ENCODE measurements around the gene RAPGEF3. TPM values are rescaled to one million over a fixed set of nuclear protein-coding genes. Genes with fewer than 3 reads are reported as not detected.

The RAPGEF3 gene
- polyA plus RNA-seq, 3 donors, result 0.08 to 2.5 (median 0.60) TPM

DNA sequence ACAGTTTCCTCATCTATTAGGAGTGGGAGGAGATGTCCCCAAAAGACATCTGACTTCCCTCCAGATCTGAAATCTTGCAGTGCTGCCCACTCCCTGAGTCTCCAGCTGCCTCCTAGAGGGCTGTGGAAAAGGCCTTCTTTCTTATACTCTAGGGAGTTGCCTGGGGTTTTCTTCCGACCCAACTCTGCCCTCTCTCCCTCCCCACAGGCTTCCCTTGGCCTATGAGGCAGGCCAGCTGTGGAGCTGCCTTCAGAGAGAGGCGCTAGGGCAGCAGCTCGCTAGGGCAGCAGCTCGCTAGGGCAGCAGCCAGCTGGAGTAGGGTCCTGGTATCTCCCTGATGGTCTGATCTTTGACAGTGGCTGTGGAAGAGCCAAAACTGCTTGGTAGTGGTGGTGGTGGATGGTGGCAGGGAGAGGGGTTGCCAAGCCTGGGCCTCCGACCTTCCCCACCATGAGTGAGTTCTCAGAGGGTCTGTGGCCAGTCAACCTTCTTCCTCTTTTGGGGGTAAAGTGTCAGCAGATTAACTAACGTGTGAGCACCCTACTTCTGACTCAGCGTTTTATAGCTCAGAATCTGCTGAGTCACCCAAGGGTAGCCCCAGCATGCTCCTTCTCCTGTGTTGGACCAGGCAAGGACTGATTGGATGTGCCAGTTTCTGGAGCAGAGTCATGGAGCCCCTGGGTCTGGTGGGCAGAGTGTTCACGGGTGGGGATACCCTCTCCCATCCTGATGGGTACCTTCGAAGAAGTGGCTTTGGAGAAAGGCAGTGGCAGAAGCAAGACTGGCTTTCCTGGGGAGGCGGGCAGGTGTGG, 16.6 kb upstream of the RAPGEF3 start:
- Histone ChIP-seq H4K20me1 (ENCODE audit: insufficient read depth, low read length) (peaks cover 55% of the 10 kb centered on the region), H3K4me1 (ENCODE audit: control insufficient read depth in 1 of 2, insufficient read depth in 2 of 2, low read length in 2 of 2) (peaks cover 56 to 60% of the 10 kb centered on the region in 2 donors), H3K9me3 (replicated peaks in 1 of 2; ENCODE audit: control insufficient read depth in 1 of 2, insufficient read depth in 1 of 2, low read length in 2 of 2) (no peaks in the 10 kb centered on the region), H3K4me2 (replicated peaks; ENCODE audit: extremely low read depth, low read length, poor library complexity, severe bottlenecking) (peak overlapping the region; percentile 9), H3K36me3 (replicated peaks in 1 of 2; ENCODE audit: control insufficient read depth in 1 of 2, insufficient read depth in 2 of 2, low read length in 2 of 2) (no peaks in the 10 kb centered on the region), H2AFZ (ENCODE audit: insufficient read depth, low read depth, low read length, poor library complexity, severe bottlenecking) (no peak overlapping the region), H3K79me2 (ENCODE audit: insufficient read depth, low read length) (peaks cover 9% of the 10 kb centered on the region), H3K9ac (ENCODE audit: insufficient read depth, low read length, poor library complexity, severe bottlenecking) (no peak overlapping the region), H3K27ac (ENCODE audit: low read depth in 1 of 2, low read length in 2 of 2) (peak overlapping the region; percentile 32 to 42), H3K4me3 (replicated peaks in 1 of 3; ENCODE audit: low read depth in 2 of 3, low read length in 3 of 3) (peak overlapping the region in 1 of 3 experiments; percentile 5), H3K27me3 (ENCODE audit: control insufficient read depth in 2 of 2, insufficient read depth in 2 of 2, low read length in 2 of 2) (no peaks in the 10 kb centered on the region)
- H3K4me1 Mint-ChIP-seq, result peaks cover 54% of the 10 kb centered on the region
- peaks cover 2 to 13% (median 2%) of the 10 kb centered on the region in 3 donors for H3K27me3 Mint-ChIP-seq (ENCODE audit: low read depth in 3 of 3)
- H3K27ac Mint-ChIP-seq, result peak overlapping the region in 6 of 7 donors; percentile 68 to 90 (median 82)
- H3K4me3 Mint-ChIP-seq, result peak overlapping the region in 1 of 2 donors; percentile 40
- intact Hi-C loops (cut with micrococcal nuclease), result loop anchor here in 1 of 2 donors (5.0 kb wide), 2 partner anchors 33 to 123 kb away; no protein-coding TSS in a partner anchor
- peaks cover 0 to 7% (median 0%) of the 10 kb centered on the region in 7 donors for H3K9me3 Mint-ChIP-seq
- WGBS (ENCODE audit: insufficient coverage), result 39% methylated on average over 6 of the region's 10 CpGs
- peaks cover 0 to 2% of the 10 kb centered on the region in 2 donors for H3K36me3 Mint-ChIP-seq
- peak; percentile 60 to 78 (median 68) for DNase-seq
- TF ChIP-seq CTCF (IDR thresholded peaks at IDR 0.05), result no peak

GRCh38 chr12:47774663-47775062, 16.0 kb upstream of the RAPGEF3 start:
- Histone ChIP-seq H3K9ac (ENCODE audit: insufficient read depth, low read length, poor library complexity, severe bottlenecking) (no peak overlapping the region), H4K20me1 (ENCODE audit: insufficient read depth, low read length) (peaks cover 50% of the 10 kb centered on the region), H3K79me2 (ENCODE audit: insufficient read depth, low read length) (peaks cover 9% of the 10 kb centered on the region), H3K9me3 (replicated peaks in 1 of 2; ENCODE audit: control insufficient read depth in 1 of 2, insufficient read depth in 1 of 2, low read length in 2 of 2) (no peaks in the 10 kb centered on the region), H3K4me1 (ENCODE audit: control insufficient read depth in 1 of 2, insufficient read depth in 2 of 2, low read length in 2 of 2) (peaks cover 62 to 66% of the 10 kb centered on the region in 2 donors), H3K27ac (ENCODE audit: low read depth in 1 of 2, low read length in 2 of 2) (peak overlapping the region; percentile 32 to 42), H3K4me3 (replicated peaks in 1 of 3; ENCODE audit: low read depth in 2 of 3, low read length in 3 of 3) (no peak overlapping the region), H3K27me3 (ENCODE audit: control insufficient read depth in 2 of 2, insufficient read depth in 2 of 2, low read length in 2 of 2) (no peaks in the 10 kb centered on the region), H3K4me2 (replicated peaks; ENCODE audit: extremely low read depth, low read length, poor library complexity, severe bottlenecking) (peak overlapping the region; percentile 3), H3K36me3 (replicated peaks in 1 of 2; ENCODE audit: control insufficient read depth in 1 of 2, insufficient read depth in 2 of 2, low read length in 2 of 2) (no peaks in the 10 kb centered on the region), H2AFZ (ENCODE audit: insufficient read depth, low read depth, low read length, poor library complexity, severe bottlenecking) (no peak overlapping the region)
- Mint-ChIP-seq H3K4me1 (peaks cover 54% of the 10 kb centered on the region), H3K4me3 (no peak overlapping the region), H3K9me3 (peaks cover 0 to 7% (median 0%) of the 10 kb centered on the region in 7 donors), H3K36me3 (peaks cover 0 to 2% of the 10 kb centered on the region in 2 donors), H3K27me3 (ENCODE audit: low read depth in 3 of 3) (peaks cover 2 to 13% (median 2%) of the 10 kb centered on the region in 3 donors), H3K27ac (peak overlapping the region in 5 of 7 donors; percentile 20 to 85 (median 37))
- 84% methylated on average over 3 of the region's 7 CpGs for WGBS (ENCODE audit: insufficient coverage)
- DNase-seq, result no peak
- no peak for TF ChIP-seq CTCF (IDR thresholded peaks at IDR 0.05)
- intact Hi-C loops (cut with micrococcal nuclease), result loop anchor here in 1 of 2 donors (5.0 kb wide), 2 partner anchors 32 to 122 kb away; no protein-coding TSS in a partner anchor
